GM13976 (cell line): ENCODE data around the gene EEF1AKMT1.
"Not testable (repeated sequence)": the region's sequence is repeated elsewhere in the genome, so short reads cannot be mapped to it uniquely, and the experiment has no call there.

Experiments used
- DNase-seq: peaks from one replicate; pipeline ENCODE4 v3.0.0; 2012; ENCODE audit warnings: low spot score
- in situ Hi-C: fragments of 300-500 bp; cut with MboI; formaldehyde crosslinking; loops from one replicate; pipeline ENCODE4 v1.12.0; 2022; ENCODE audit warnings: low sequenced_read_pairs, mixed read lengths, inconsistent platforms; ENCODE audit not compliant: unreplicated experiment
- TF ChIP-seq, protein P1 (sequence below): IDR thresholded peaks from 2 replicates; pipeline ENCODE4 v1.5.1; 2012; ENCODE audit warnings: borderline replicate concordance, mild to moderate bottlenecking; ENCODE audit not compliant: insufficient read depth; ENCODE audit errors: extremely low read depth, missing control alignments, control extremely low read depth

The EEF1AKMT1 gene

DNA sequence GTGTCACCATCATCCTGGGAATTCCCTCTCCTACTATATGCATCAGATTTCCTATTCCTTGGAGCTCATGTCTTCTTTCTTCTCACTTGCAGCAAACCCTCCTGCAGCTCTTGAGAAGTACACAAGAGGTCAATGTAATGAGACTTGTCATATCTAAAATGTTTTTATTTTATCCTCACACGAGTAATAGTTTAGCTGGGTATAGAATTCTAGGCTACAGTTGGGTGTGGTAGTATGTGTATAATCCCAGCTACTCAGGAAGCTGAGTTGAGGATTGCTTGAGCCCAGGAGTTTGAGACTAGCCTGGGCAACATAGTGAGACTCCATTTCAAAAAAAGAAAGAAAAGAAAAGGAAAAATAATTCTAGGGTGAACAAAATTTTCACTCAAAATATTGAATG lies 24.4 kb downstream of the EEF1AKMT1 start:
- DNase-seq, result no peak
- TF ChIP-seq, protein P1, sequence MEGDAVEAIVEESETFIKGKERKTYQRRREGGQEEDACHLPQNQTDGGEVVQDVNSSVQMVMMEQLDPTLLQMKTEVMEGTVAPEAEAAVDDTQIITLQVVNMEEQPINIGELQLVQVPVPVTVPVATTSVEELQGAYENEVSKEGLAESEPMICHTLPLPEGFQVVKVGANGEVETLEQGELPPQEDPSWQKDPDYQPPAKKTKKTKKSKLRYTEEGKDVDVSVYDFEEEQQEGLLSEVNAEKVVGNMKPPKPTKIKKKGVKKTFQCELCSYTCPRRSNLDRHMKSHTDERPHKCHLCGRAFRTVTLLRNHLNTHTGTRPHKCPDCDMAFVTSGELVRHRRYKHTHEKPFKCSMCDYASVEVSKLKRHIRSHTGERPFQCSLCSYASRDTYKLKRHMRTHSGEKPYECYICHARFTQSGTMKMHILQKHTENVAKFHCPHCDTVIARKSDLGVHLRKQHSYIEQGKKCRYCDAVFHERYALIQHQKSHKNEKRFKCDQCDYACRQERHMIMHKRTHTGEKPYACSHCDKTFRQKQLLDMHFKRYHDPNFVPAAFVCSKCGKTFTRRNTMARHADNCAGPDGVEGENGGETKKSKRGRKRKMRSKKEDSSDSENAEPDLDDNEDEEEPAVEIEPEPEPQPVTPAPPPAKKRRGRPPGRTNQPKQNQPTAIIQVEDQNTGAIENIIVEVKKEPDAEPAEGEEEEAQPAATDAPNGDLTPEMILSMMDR, result no peak
- in situ Hi-C loops, result no loop called here

DNA sequence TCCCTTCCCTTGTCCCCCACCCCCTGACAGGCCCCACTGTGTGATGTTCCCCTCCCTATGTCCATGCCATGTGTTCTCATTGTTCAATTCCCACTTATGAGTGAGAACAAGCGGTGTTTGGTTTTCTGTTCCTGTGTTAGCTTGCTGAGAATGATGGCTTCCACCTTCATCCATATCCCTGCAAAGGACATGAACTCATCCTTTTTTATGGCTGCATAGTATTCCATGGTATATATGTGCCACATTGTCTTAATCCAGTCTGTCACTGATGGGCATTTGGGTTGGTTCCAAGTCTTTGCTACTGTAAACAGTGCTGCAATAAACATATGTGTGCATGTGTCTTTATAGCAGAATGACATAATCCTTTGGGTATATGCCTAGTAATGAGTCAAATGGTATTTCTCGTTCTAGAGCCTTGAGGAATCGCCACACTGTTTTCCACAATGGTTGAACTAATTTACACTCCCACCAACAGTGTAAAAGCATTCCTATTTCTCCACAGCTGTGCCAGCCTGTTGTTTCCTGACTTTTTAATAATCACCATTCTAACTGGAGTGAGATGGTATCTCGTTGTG lies 29.8 kb downstream of the EEF1AKMT1 start:
- DNase-seq, in situ Hi-C loops: not testable (repeated sequence)

DNA sequence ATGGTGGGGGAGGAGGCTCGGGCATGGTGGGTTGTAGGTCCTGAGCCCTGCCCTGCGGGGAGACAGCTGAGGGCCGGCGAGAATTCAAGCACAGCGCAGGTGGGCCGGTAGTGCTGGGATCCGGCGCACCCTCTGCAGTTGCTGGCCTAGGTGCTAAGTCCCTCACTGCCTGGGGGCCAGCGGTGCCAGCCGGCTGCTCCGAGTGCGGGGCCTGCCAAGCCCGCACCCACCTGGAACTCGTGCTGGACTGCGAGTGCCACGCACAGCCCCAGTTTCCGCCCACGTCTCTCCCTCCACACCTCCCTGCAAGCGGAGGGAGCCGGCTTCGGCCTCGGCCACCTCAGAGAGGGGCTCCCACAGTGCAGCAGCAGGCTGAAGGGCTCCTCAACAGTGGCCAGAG lies 33.7 kb downstream of the EEF1AKMT1 start:
- TF ChIP-seq, protein P1, result no peak
- in situ Hi-C loops, result no loop called here
- DNase-seq, result no peak

DNA sequence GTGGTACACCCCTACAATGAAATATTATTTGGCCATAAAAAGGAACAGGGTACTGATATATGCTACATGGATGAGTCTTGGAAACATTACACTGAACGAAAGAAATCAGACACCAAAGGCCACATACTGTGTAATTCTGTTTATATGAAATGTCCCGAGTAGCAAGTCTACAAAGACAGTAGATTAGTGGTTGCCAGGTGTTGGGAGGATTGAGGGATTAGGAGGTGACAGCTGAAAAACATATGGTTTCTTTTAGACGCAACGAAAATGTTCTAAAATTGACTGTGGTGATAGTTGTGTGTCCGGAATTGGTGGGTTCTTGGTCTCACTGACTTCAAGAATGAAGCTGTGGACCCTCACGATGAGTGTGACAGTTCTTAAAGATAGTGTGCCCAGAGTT lies 35.1 kb downstream of the EEF1AKMT1 start:
- in situ Hi-C loops, result no loop called here
- TF ChIP-seq, protein P1, result no peak
- no peak for DNase-seq

DNA sequence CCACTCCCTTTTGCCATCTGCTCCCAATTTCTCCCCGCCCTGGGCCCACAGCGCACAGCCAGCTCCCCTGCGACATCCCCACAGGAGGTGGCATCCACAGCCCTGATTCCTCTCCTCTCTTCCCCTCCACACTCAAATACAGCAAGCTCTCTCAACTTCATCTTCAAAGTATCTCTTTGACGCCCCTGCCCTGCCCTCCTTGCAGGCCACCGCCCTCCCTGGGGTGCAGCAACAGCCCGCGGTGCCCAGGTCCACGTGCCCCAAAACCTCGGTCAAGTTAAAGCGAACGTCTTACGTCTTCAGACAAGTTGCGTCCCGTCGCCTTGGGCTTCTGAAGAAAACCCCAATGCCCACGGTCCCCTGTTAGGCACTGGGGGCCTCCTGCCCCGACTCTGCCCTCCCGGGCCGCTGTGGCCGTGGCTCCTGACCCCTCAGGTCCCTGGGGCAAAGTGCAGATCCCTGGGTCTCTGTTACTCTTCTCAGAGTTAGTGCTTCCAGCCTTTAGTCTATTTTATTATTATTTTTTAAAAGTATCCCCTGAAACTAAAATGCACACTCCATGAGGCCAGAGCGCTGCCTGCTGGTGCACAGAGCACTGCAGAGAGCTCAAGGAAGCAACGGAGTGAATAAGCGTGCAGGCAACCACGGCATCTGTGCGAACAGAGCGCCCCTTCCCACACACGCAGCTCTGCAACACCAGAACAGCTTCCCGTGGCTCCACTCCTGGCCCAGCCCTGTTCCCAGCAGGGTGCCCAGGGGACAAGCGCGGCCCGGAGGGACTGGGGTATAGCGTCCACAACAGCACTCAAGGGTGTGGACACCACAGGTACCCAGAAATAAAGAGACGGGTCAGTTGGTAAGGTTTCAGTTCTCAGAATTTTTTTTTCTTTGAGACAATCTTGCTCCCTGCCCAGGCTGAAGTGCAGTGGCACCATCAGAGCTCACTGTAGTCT lies 43.9 kb downstream of the EEF1AKMT1 start:
- TF ChIP-seq, protein P1, result no peak
- in situ Hi-C loops, result no loop called here
- DNase-seq, result no peak

DNA sequence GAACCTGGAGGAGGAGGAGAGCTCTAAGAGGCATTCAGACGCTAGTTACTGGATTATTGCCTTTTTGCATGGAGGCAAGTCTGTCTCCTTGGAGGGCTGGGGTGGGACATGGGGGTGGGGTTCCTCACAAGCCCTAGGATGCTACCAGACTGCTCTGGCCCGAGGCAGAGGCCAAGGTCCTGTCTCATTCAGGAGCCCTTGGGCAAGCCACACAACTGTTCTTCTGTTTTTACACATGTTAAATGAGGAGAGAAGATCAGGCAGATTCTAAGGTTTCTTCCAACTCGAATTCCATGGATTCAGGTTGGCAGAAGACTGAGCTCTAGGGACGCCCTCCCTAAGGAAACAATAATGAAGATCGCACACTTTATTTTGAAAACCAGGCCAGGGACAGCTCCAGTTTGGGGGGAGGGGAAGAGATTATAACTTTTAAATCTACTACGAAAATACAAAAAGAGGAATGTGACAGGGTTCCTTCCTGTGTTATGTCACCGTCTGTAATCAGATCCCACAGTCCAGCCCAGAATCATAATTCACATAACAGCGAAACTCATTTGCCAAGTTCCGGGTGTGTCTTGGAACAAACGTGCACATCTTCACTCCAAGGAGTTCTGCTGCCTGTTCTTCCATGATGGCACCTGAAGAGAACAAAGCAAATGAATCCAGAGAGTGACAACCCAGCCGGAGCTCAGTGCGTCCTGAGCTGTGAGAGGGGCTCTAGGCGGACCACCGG lies 45.0 kb downstream of the EEF1AKMT1 start:
- in situ Hi-C loops, result no loop called here
- no peak for DNase-seq
- TF ChIP-seq, protein P1, result no peak
